HepG2 (cell line): ENCODE data around the gene PSENEN. TPM values are rescaled to one million over a fixed set of nuclear protein-coding genes. Genes with fewer than 3 reads are reported as not detected.

Experiments used
- ATF7 ChIP-seq, 2 experiments: fragments of 450-650 bp in 1 of 2; sonication (generic) in 1 of 2; formaldehyde crosslinking in 1 of 2; IDR thresholded peaks; 2 replicates each; pipeline versions ENCODE4 v1.4.0 to v1.6.1; 2016 to 2020; ENCODE audit warnings: antibody characterized with exemption in 1 of 2, mild to moderate bottlenecking in 1 of 2, missing genetic modification reagents in 1 of 2
- ATRX ChIP-seq: sonication (generic); formaldehyde crosslinking; IDR thresholded peaks from 2 replicates; pipeline ENCODE4 v1.4.0; 2020; ENCODE audit warnings: missing genetic modification reagents, borderline replicate concordance
- CBX5 ChIP-seq: sonication (generic); formaldehyde crosslinking; IDR thresholded peaks from 2 replicates; pipeline ENCODE4 v1.4.0; 2020; ENCODE audit warnings: missing genetic modification reagents, borderline replicate concordance
- FOXM1 ChIP-seq: sonication (generic); formaldehyde crosslinking; IDR thresholded peaks from 2 replicates; pipeline ENCODE4 v1.5.0; 2020; ENCODE audit warnings: missing genetic modification reagents
- GATAD2A ChIP-seq: IDR thresholded peaks from 2 replicates; pipeline ENCODE4 v1.6.1; 2016
- IRF9 ChIP-seq: sonication (generic); formaldehyde crosslinking; IDR thresholded peaks from 2 replicates; pipeline ENCODE4 v1.8.0; 2022; ENCODE audit warnings: missing genetic modification reagents, mild to moderate bottlenecking, borderline replicate concordance
- JUN ChIP-seq: sonication (generic); formaldehyde crosslinking; IDR thresholded peaks from 2 replicates; pipeline ENCODE4 v1.4.0; 2020; ENCODE audit warnings: mild to moderate bottlenecking, missing genetic modification reagents
- KLF15 ChIP-seq: sonication (generic); formaldehyde crosslinking; IDR thresholded peaks from 2 replicates; pipeline ENCODE4 v1.8.1; 2023; ENCODE audit warnings: borderline replicate concordance, mild to moderate bottlenecking, inconsistent platforms, missing genetic modification reagents, mixed read lengths
- KMT2A ChIP-seq: sonication (generic); formaldehyde crosslinking; IDR thresholded peaks from 2 replicates; pipeline ENCODE4 v1.4.0; 2020; ENCODE audit warnings: missing genetic modification reagents
- SP140L ChIP-seq: sonication (generic); formaldehyde crosslinking; IDR thresholded peaks from 2 replicates; pipeline ENCODE4 v1.4.0; 2020; ENCODE audit warnings: missing genetic modification reagents, borderline replicate concordance
- SSRP1 ChIP-seq: IDR thresholded peaks from 2 replicates; pipeline ENCODE4 v1.6.1; 2016; ENCODE audit warnings: control low read depth
- TCF12 ChIP-seq, 2 experiments: fragments of 450-650 bp in 1 of 2; sonication (generic) in 1 of 2; formaldehyde crosslinking in 1 of 2; IDR thresholded peaks; 2 replicates each; pipeline versions ENCODE4 v1.6.1 to v1.8.0; 2017 to 2022; ENCODE audit warnings: antibody characterized with exemption in 1 of 2, mild to moderate bottlenecking in 1 of 2, missing genetic modification reagents in 1 of 2, moderate library complexity in 1 of 2
- TMF1 ChIP-seq: sonication (generic); formaldehyde crosslinking; IDR thresholded peaks from 2 replicates; pipeline ENCODE4 v1.8.1; 2022; ENCODE audit warnings: low read depth, missing genetic modification reagents
- WIZ ChIP-seq: sonication (generic); formaldehyde crosslinking; IDR thresholded peaks from 2 replicates; pipeline ENCODE4 v1.5.1; 2020; ENCODE audit warnings: mild to moderate bottlenecking, missing genetic modification reagents
- ZBTB49 ChIP-seq: sonication (generic); formaldehyde crosslinking; IDR thresholded peaks from 2 replicates; pipeline ENCODE4 v1.4.0; 2020; ENCODE audit warnings: missing genetic modification reagents, borderline replicate concordance
- ZNF432 ChIP-seq: sonication (generic); formaldehyde crosslinking; IDR thresholded peaks from 2 replicates; pipeline ENCODE4 v1.5.0; 2020; ENCODE audit warnings: missing genetic modification reagents, mild to moderate bottlenecking, borderline replicate concordance
- ZNF543 ChIP-seq: sonication (generic); formaldehyde crosslinking; IDR thresholded peaks from 2 replicates; pipeline ENCODE4 v1.4.0; 2020; ENCODE audit warnings: mild to moderate bottlenecking, missing genetic modification reagents
- ZNF644 ChIP-seq: IDR thresholded peaks from 2 replicates; pipeline ENCODE4 v1.6.1; 2016; ENCODE audit warnings: low read depth
- ZNF704 ChIP-seq: sonication (generic); formaldehyde crosslinking; IDR thresholded peaks from 2 replicates; pipeline ENCODE4 v1.8.1; 2023; ENCODE audit warnings: mild to moderate bottlenecking, inconsistent platforms, moderate library complexity, missing genetic modification reagents, borderline replicate concordance
- ZNF772 ChIP-seq: sonication (generic); formaldehyde crosslinking; IDR thresholded peaks from 2 replicates; pipeline ENCODE4 v1.5.0; 2020; ENCODE audit warnings: mild to moderate bottlenecking, missing genetic modification reagents
- ZNF775 ChIP-seq: sonication (generic); formaldehyde crosslinking; IDR thresholded peaks from 2 replicates; pipeline ENCODE4 v1.4.0; 2020; ENCODE audit warnings: missing genetic modification reagents, mild to moderate bottlenecking, moderate library complexity, borderline replicate concordance
- ZSCAN9 ChIP-seq: IDR thresholded peaks from 2 replicates; pipeline ENCODE4 v1.6.1; 2016; ENCODE audit warnings: borderline replicate concordance
- polyA plus RNA-seq, 8 experiments: library from polyadenylated mRNA; depleted of rRNA in 3 of 8; stranded (reverse) in 7 of 8; unstranded in 1 of 8; fragments of >200 nt; fragmentation: Illumina TruSeq in 4 of 8; extraction: Trizol in 4 of 8; gene quantifications; 2 replicates each; pipeline versions ENCODE4 v1.2.1 to v1.2.3, GENCODE V29; 2011 to 2016; ENCODE audit warnings: low read depth in 4 of 8, missing spikeins in 1 of 8, mixed read lengths in 1 of 8; ENCODE audit not compliant: insufficient read depth in 1 of 8
- total RNA-seq, 5 experiments: library from RNA; depleted of rRNA; stranded (reverse); fragments of >200 nt; fragmentation: Illumina TruSeq; extraction: Trizol; gene quantifications; 2 replicates each; pipeline ENCODE4 v1.2.3, GENCODE V29; 2016; ENCODE audit warnings: low read depth in 1 of 5
- TF ChIP-seq, protein P1 (sequence below): conservative IDR thresholded peaks from 2 replicates; pipeline ENCODE4 v1.6.1; 2018; ENCODE audit warnings: missing genetic modification reagents

The PSENEN gene
- total and polyA plus RNA-seq, 2 of the 13 experiments (the other 11 are each of a cell fraction or from before 2014, with no cell fraction given) = 16.9 to 34.2 TPM

- TF ChIP-seq ZNF704 (CRISPR knock-in tag) (no peak), SP140L (no peak), ATRX (no peak), ZNF775 (CRISPR knock-in tag) (no peak), ZSCAN9 (CRISPR knock-in tag) (peak; percentile 51; the same call in 1 of the 2 replicates), FOXM1 (no peak), GATAD2A (peak; percentile 34), ZNF432 (CRISPR knock-in tag) (no peak), ZNF543 (CRISPR knock-in tag) (peak; percentile 44; the same call in 1 of the 2 replicates), KLF15 (CRISPR knock-in tag) (no peak), ZNF772 (CRISPR knock-in tag) (peak; percentile 45; the same call in 1 of the 2 replicates), TMF1 (no peak), JUN (no peak), SSRP1 (CRISPR knock-in tag) (no peak), TCF12 (IDR thresholded peaks at IDR 0.05) (no peak), TCF12 (CRISPR knock-in tag; IDR thresholded peaks at IDR 0.05) (no peak), ZBTB49 (CRISPR knock-in tag) (no peak), IRF9 (CRISPR knock-in tag) (peak; percentile 32; the same call in 1 of the 2 replicates), CBX5 (no peak), ATF7 (IDR thresholded peaks at IDR 0.05) (no peak), ATF7 (CRISPR knock-in tag; IDR thresholded peaks at IDR 0.05) (0 out of 2 replicates have a peak, but pooled peaks have one; percentile 32), WIZ (CRISPR knock-in tag) (no peak), KMT2A (peak; percentile 50; the same call in 1 of the 2 replicates), ZNF644 (CRISPR knock-in tag) (no peak)
- TF ChIP-seq, protein P1, sequence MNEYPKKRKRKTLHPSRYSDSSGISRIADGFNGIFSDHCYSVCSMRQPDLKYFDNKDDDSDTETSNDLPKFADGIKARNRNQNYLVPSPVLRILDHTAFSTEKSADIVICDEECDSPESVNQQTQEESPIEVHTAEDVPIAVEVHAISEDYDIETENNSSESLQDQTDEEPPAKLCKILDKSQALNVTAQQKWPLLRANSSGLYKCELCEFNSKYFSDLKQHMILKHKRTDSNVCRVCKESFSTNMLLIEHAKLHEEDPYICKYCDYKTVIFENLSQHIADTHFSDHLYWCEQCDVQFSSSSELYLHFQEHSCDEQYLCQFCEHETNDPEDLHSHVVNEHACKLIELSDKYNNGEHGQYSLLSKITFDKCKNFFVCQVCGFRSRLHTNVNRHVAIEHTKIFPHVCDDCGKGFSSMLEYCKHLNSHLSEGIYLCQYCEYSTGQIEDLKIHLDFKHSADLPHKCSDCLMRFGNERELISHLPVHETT (CRISPR knock-in tag) = no peak; the same call in 1 of the 2 replicates
Measured at GRCh38 chr19:35748106-35749020, 2.9 kb downstream of the PSENEN start, which contains the start of gene LIN37 (continued).
